Stimulated activated effector memory CD8-positive, alpha-beta T cell treated with anti-CD3 and anti-CD28 coated beads, Interleukin-12 subunit alpha, Interleukin-12 subunit beta, amount 100 ng/mL, for 72 hours (primary cell): ENCODE results near the gene LIX1L.

Source experiments
- ATAC-seq: fragments of 150-1000 bp; cut with Tn5 transposase; 2 replicates; pipeline ENCODE4 v1.10.0; 2021
- DNase-seq, 2 donors: peaks; one replicate each; pipeline ENCODE4 v3.0.0; 2021 to 2022; ENCODE audit warnings: low spot score in 2 of 2
- H3K27ac Mint-ChIP-seq: one replicate; pipeline ENCODE4 v1.8.0; 2022; ENCODE audit warnings: mild to moderate bottlenecking, mixed read lengths
- H3K36me3 Mint-ChIP-seq: one replicate; pipeline ENCODE4 v1.8.0; 2022; ENCODE audit warnings: mild to moderate bottlenecking, mixed read lengths
- H3K4me1 Mint-ChIP-seq: one replicate; pipeline ENCODE4 v1.8.0; 2022; ENCODE audit warnings: mixed read lengths
- H3K4me3 Mint-ChIP-seq: one replicate; pipeline ENCODE4 v1.8.0; 2022; ENCODE audit warnings: mild to moderate bottlenecking, mixed read lengths
- H3K9me3 Mint-ChIP-seq: one replicate; pipeline ENCODE4 v1.8.0; 2022; ENCODE audit warnings: mixed read lengths

The LIX1L gene

DNA sequence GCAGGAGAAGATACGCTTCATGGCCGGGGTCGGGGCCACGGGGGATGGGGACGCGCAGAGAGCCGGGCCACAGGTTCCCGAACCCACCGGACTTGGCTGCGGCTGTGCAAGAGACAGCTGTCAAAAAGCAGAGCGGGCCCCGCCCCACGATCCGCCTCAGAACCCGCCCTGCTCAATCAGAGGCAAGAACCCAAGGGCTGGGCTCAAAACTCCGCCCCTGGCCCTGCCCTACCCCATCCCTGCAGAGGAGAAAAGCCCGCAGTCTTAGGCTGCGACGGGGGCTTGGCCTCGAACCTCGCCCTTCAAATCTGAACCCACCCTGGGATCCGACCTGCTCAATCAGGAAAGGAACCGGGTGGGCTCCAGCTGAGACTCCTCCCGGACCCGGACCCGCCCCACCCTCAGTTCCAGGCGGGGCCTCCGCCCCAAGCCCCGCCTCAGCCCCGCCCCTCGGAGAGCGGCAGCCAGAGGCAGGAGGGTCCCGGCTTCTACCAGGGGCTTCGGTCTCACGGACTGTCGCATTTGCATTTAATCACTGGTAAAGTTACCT, 72.0 kb downstream of the LIX1L start, which contains the start of gene ANKRD35:
ANKRD35 (minus strand) TSS at position 129 of the 550 bp plus-strand sequence; CDS start at position 21, 108 bp downstream.
- no peak within 1 kb of the TSS for H3K27ac Mint-ChIP-seq
- ATAC-seq = peak; percentile 100
- peak within 1 kb of the TSS; percentile 72 for H3K4me3 Mint-ChIP-seq
- H3K9me3 Mint-ChIP-seq = no peaks in the 10 kb centered on the region
- peaks cover 12% of the 10 kb centered on the region for H3K4me1 Mint-ChIP-seq
- DNase-seq = peak; percentile 71 to 93
- H3K36me3 Mint-ChIP-seq = no peaks in the 10 kb centered on the region

GRCh38 chr1:145884675-145885074, 73.1 kb downstream of the LIX1L start:
- Mint-ChIP-seq H3K4me3 (peak overlapping the region; percentile 72), H3K36me3 (no peaks in the 10 kb centered on the region), H3K27ac (no peak overlapping the region), H3K4me1 (peaks cover 12% of the 10 kb centered on the region), H3K9me3 (no peaks in the 10 kb centered on the region)
- DNase-seq (no peak), ATAC-seq (no peak)
